Hepatocyte (in vitro differentiated cells): ENCODE data around the gene NCBP3.

Source experiments
- CTCF ChIP-seq: fragments of 200-600 bp; sonication (generic); IDR thresholded peaks from 2 replicates; pipeline ENCODE4 v1.5.1; 2016; ENCODE audit warnings: antibody characterized with exemption, mild to moderate bottlenecking; ENCODE audit not compliant: poor library complexity
- EZH2 ChIP-seq: fragments of 200-600 bp; sonication (generic); IDR thresholded peaks from 2 replicates; pipeline ENCODE4 v1.6.1; 2016; ENCODE audit warnings: antibody characterized with exemption, mild to moderate bottlenecking, borderline replicate concordance
- EZH2phosphoT487 ChIP-seq: fragments of 200-600 bp; sonication (generic); IDR thresholded peaks from one replicate; pipeline ENCODE4 v1.6.1; 2018; ENCODE audit warnings: antibody characterized with exemption, mild to moderate bottlenecking, low read depth, moderate library complexity; ENCODE audit not compliant: unreplicated experiment, severe bottlenecking

GRCh38 chr17:3773966-3774365, 72.1 kb downstream of the NCBP3 start:
- TF ChIP-seq CTCF = no peak
- TF ChIP-seq EZH2 = no peak
- no peak for TF ChIP-seq EZH2phosphoT487
